ENCODE results near the gene MPP1. TPM values are rescaled to one million over a fixed set of nuclear protein-coding genes. Genes with fewer than 3 reads are reported as not detected.

The MPP1 gene
- total and polyA plus RNA-seq, 9 of the 15 experiments (the other 6 are each of a cell fraction or from before 2014, with no cell fraction given), result 227 to 395 (median 283) TPM

- TF ChIP-seq ZNF407 (IDR thresholded peaks at IDR 0.05; ENCODE audit: low read depth) (no peak), E2F1 (CRISPR knock-in tag; IDR thresholded peaks at IDR 0.05) (peak; percentile 78; the same call in 1 of the 2 replicates), ZNF253 (CRISPR knock-in tag; conservative IDR thresholded peaks at IDR 0.05) (no peak), ZSCAN32 (CRISPR knock-in tag; IDR thresholded peaks at IDR 0.05) (no peak), ID3 (CRISPR knock-in tag; IDR thresholded peaks at IDR 0.05) (no peak), ID3 (tag; IDR thresholded peaks at IDR 0.05) (no peak), ZNF282 (CRISPR knock-in tag; IDR thresholded peaks at IDR 0.05) (no peak), RBM17 (IDR thresholded peaks at IDR 0.05; ENCODE audit: borderline replicate concordance, low read depth, low read length) (no peak), MLLT1 (IDR thresholded peaks at IDR 0.05) (peak; percentile 76 to 91; a peak in 3 of 4 replicates), STAT6 (CRISPR knock-in tag; IDR thresholded peaks at IDR 0.05) (no peak), BHLHE40 (IDR thresholded peaks at IDR 0.05; ENCODE audit: low read length) (peak; percentile 75), SMAD1 (IDR thresholded peaks at IDR 0.05; ENCODE audit: low read depth, low read length, partially characterized antibody) (peak; percentile 31), ZNF140 (CRISPR knock-in tag; IDR thresholded peaks at IDR 0.05) (no peak)
These were observed at the start of gene MPP1 (continued) for GRCh38 chrX:154804957-154805695.
